GM23338 (cell line): ENCODE data around the gene NOL12. TPM values are rescaled to one million over a fixed set of nuclear protein-coding genes. Genes with fewer than 3 reads are reported as not detected.

Experiments used
- ATAC-seq: fragments of 200-7000 bp; cut with Tn5 transposase; 3 replicates; pipeline ENCODE4 v1.9.1; 2020
- DNase-seq: peaks from one replicate; pipeline ENCODE4 v3.0.0-alpha.2; 2015; ENCODE audit warnings: low spot score
- H2AFZ ChIP-seq: fragments of 200-600 bp; sonication (generic); 2 replicates; pipeline ENCODE4 v1.8.0; 2016; ENCODE audit warnings: antibody characterized with exemption, mild to moderate bottlenecking, moderate library complexity
- H3F3A ChIP-seq: fragments of 200-600 bp; sonication (generic); replicated peaks from 2 replicates; pipeline ENCODE4 v1.8.0; 2017; ENCODE audit warnings: antibody characterized with exemption, mixed run types, low read depth
- H3K27ac ChIP-seq: fragments of 200-600 bp; sonication (generic); 2 replicates; pipeline ENCODE4 v1.6.1; 2016; ENCODE audit warnings: low read depth
- H3K27me3 ChIP-seq: fragments of 200-600 bp; sonication (generic); 2 replicates; pipeline ENCODE4 v1.8.0; 2016; ENCODE audit warnings: mild to moderate bottlenecking, mixed run types, moderate library complexity; ENCODE audit not compliant: insufficient read depth
- H3K36me3 ChIP-seq: fragments of 200-600 bp; sonication (generic); 2 replicates; pipeline ENCODE4 v1.8.0; 2016; ENCODE audit warnings: mild to moderate bottlenecking; ENCODE audit not compliant: insufficient read depth
- H3K4me1 ChIP-seq: fragments of 200-600 bp; sonication (generic); 2 replicates; pipeline ENCODE4 v1.8.0; 2016; ENCODE audit warnings: mild to moderate bottlenecking, moderate library complexity; ENCODE audit not compliant: insufficient read depth
- H3K4me2 ChIP-seq: fragments of 200-600 bp; sonication (generic); 2 replicates; pipeline ENCODE4 v1.7.1; 2017; ENCODE audit warnings: mixed run types
- H3K4me3 ChIP-seq: fragments of 200-600 bp; sonication (generic); 2 replicates; pipeline ENCODE4 v1.6.1; 2016; ENCODE audit warnings: mixed run types
- H3K79me2 ChIP-seq: fragments of 200-600 bp; sonication (generic); replicated peaks from 2 replicates; pipeline ENCODE4 v1.8.0; 2017; ENCODE audit warnings: mild to moderate bottlenecking; ENCODE audit not compliant: insufficient read depth
- H3K9me2 ChIP-seq: fragments of 200-600 bp; sonication (generic); 2 replicates; pipeline ENCODE4 v1.8.0; 2017; ENCODE audit not compliant: insufficient read depth
- H4K20me1 ChIP-seq: fragments of 200-600 bp; sonication (generic); replicated peaks from 2 replicates; pipeline ENCODE4 v1.8.0; 2017; ENCODE audit warnings: mild to moderate bottlenecking; ENCODE audit not compliant: insufficient read depth
- H3K27ac Mint-ChIP-seq: 2 replicates; pipeline ENCODE4 v1.8.0; 2020; ENCODE audit warnings: inconsistent platforms, mild to moderate bottlenecking, moderate library complexity, mixed read lengths
- H3K27me3 Mint-ChIP-seq: 3 replicates; pipeline ENCODE4 v1.8.0; 2022; ENCODE audit warnings: low read depth, mild to moderate bottlenecking, moderate library complexity, mixed read lengths, inconsistent platforms; ENCODE audit not compliant: insufficient read depth, poor library complexity
- H3K36me3 Mint-ChIP-seq: 3 replicates; pipeline ENCODE4 v1.8.0; 2021; ENCODE audit warnings: low read depth, mild to moderate bottlenecking, inconsistent platforms, moderate library complexity, mixed read lengths
- H3K4me1 Mint-ChIP-seq: 3 replicates; pipeline ENCODE4 v1.8.0; 2020; ENCODE audit warnings: mild to moderate bottlenecking, inconsistent platforms, mixed read lengths
- H3K4me3 Mint-ChIP-seq: 3 replicates; pipeline ENCODE4 v1.8.0; 2021; ENCODE audit warnings: moderate library complexity, mild to moderate bottlenecking, inconsistent platforms, mixed read lengths
- H3K9me3 Mint-ChIP-seq: 3 replicates; pipeline ENCODE4 v1.8.0; 2020; ENCODE audit warnings: moderate library complexity, mild to moderate bottlenecking, inconsistent platforms, mixed read lengths
- EZH2 ChIP-seq: fragments of 200-600 bp; sonication (generic); IDR thresholded peaks from one replicate; pipeline ENCODE4 v1.8.0; 2017; ENCODE audit warnings: antibody characterized with exemption, mild to moderate bottlenecking, low read depth; ENCODE audit not compliant: unreplicated experiment
- EZH2phosphoT487 ChIP-seq: fragments of 200-600 bp; sonication (generic); IDR thresholded peaks from one replicate; pipeline ENCODE4 v1.8.1; 2018; ENCODE audit warnings: antibody characterized with exemption; ENCODE audit not compliant: unreplicated experiment
- JUNB ChIP-seq: IDR thresholded peaks from one replicate; pipeline ENCODE4 v1.6.1; 2016; ENCODE audit warnings: antibody characterized with exemption; ENCODE audit not compliant: unreplicated experiment
- STAT1 ChIP-seq: IDR thresholded peaks from one replicate; pipeline ENCODE4 v1.6.1; 2016; ENCODE audit warnings: antibody characterized with exemption; ENCODE audit not compliant: unreplicated experiment
- polyA plus RNA-seq: library from polyadenylated mRNA; unstranded; fragments of >200 nt; fragmentation: Nextera tagmentation; extraction: Ambion mirVana; gene quantifications from 2 replicates; pipeline ENCODE4 v1.2.1, GENCODE V29; 2016
- total RNA-seq: library from RNA; depleted of rRNA; stranded (reverse); fragments of >200 nt; shearing (Covaris generic); gene quantifications from 2 replicates; pipeline ENCODE4 v1.2.3, GENCODE V29; 2014
- TF ChIP-seq, protein P1 (sequence below): fragments of 250-450 bp; sonication (Bioruptor Pico); IDR thresholded peaks from 2 replicates; pipeline ENCODE4 v1.5.0; 2020; ENCODE audit warnings: mild to moderate bottlenecking, moderate library complexity
- TF ChIP-seq, protein P2 (sequence below): IDR thresholded peaks from 2 replicates; pipeline ENCODE4 v1.6.1; 2016; ENCODE audit warnings: antibody characterized with exemption

The NOL12 gene
- total and polyA plus RNA-seq, 2 experiments from 2014 or later: 22.2 to 48.5 TPM

DNA sequence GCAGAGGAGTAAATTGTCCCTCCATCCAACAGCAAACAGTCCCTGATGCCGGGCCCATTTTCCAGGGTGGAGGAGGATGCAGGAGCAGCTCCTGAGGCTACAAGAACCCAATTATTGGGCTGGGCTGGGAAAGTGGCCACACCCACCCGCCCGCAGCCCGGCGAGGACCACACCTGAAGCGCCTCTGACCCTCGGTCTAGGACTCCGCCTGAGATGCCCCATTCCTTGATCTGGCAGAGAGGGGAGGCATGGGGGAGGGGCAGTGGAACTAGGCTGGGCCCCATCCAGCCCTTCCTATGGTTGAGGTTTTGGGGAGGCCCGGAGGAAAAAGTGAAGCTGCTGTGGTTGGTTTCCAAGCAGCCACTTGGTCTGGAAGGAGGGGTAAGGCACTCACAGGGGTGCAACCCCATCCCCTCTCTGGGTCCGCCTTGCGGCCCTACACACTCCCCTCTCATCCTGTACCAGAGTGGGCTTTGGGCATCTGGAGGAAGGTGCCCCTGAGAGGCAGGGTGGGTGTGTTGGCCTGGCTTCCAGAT, 13.2 kb upstream of the NOL12 start:
- H3K4me2 ChIP-seq: no peak overlapping the region
- peaks cover 3% of the 10 kb centered on the region; the same call in 1 of the 3 replicates for H3K36me3 Mint-ChIP-seq
- H3K4me1 Mint-ChIP-seq: peaks cover 18% of the 10 kb centered on the region
- TF ChIP-seq EZH2: no peak
- TF ChIP-seq, protein P1, sequence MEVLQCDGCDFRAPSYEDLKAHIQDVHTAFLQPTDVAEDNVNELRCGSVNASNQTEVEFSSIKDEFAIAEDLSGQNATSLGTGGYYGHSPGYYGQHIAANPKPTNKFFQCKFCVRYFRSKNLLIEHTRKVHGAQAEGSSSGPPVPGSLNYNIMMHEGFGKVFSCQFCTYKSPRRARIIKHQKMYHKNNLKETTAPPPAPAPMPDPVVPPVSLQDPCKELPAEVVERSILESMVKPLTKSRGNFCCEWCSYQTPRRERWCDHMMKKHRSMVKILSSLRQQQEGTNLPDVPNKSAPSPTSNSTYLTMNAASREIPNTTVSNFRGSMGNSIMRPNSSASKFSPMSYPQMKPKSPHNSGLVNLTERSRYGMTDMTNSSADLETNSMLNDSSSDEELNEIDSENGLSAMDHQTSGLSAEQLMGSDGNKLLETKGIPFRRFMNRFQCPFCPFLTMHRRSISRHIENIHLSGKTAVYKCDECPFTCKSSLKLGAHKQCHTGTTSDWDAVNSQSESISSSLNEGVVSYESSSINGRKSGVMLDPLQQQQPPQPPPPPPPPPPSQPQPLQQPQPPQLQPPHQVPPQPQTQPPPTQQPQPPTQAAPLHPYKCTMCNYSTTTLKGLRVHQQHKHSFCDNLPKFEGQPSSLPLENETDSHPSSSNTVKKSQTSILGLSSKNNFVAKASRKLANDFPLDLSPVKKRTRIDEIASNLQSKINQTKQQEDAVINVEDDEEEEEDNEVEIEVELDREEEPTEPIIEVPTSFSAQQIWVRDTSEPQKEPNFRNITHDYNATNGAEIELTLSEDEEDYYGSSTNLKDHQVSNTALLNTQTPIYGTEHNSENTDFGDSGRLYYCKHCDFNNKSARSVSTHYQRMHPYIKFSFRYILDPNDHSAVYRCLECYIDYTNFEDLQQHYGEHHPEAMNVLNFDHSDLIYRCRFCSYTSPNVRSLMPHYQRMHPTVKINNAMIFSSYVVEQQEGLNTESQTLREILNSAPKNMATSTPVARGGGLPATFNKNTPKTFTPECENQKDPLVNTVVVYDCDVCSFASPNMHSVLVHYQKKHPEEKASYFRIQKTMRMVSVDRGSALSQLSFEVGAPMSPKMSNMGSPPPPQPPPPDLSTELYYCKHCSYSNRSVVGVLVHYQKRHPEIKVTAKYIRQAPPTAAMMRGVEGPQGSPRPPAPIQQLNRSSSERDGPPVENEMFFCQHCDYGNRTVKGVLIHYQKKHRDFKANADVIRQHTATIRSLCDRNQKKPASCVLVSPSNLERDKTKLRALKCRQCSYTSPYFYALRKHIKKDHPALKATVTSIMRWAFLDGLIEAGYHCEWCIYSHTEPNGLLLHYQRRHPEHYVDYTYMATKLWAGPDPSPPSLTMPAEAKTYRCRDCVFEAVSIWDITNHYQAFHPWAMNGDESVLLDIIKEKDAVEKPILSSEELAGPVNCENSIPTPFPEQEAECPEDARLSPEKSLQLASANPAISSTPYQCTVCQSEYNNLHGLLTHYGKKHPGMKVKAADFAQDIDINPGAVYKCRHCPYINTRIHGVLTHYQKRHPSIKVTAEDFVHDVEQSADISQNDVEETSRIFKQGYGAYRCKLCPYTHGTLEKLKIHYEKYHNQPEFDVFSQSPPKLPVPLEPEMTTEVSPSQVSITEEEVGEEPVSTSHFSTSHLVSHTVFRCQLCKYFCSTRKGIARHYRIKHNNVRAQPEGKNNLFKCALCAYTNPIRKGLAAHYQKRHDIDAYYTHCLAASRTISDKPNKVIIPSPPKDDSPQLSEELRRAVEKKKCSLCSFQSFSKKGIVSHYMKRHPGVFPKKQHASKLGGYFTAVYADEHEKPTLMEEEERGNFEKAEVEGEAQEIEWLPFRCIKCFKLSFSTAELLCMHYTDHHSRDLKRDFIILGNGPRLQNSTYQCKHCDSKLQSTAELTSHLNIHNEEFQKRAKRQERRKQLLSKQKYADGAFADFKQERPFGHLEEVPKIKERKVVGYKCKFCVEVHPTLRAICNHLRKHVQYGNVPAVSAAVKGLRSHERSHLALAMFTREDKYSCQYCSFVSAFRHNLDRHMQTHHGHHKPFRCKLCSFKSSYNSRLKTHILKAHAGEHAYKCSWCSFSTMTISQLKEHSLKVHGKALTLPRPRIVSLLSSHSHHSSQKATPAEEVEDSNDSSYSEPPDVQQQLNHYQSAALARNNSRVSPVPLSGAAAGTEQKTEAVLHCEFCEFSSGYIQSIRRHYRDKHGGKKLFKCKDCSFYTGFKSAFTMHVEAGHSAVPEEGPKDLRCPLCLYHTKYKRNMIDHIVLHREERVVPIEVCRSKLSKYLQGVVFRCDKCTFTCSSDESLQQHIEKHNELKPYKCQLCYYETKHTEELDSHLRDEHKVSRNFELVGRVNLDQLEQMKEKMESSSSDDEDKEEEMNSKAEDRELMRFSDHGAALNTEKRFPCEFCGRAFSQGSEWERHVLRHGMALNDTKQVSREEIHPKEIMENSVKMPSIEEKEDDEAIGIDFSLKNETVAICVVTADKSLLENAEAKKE (CRISPR knock-in tag): no peak
- no peak overlapping the region for H3K4me3 Mint-ChIP-seq
- H3K9me2 ChIP-seq: no peaks in the 10 kb centered on the region
- no peak overlapping the region for H3K27ac Mint-ChIP-seq
- H3K4me3 ChIP-seq: no peak overlapping the region
- no peak for DNase-seq
- peaks cover 22% of the 10 kb centered on the region; the same call in 1 of the 2 replicates for H3F3A ChIP-seq
- no peak overlapping the region for H2AFZ ChIP-seq
- no peak for ATAC-seq
- H3K36me3 ChIP-seq: no peaks in the 10 kb centered on the region
- H4K20me1 ChIP-seq: no peaks in the 10 kb centered on the region
- H3K27ac ChIP-seq: no peak overlapping the region
- H3K27me3 Mint-ChIP-seq: peaks cover 15% of the 10 kb centered on the region
- H3K79me2 ChIP-seq: no peaks in the 10 kb centered on the region
- peaks cover 11% of the 10 kb centered on the region; the same call in 1 of the 2 replicates for H3K4me1 ChIP-seq
- no peaks in the 10 kb centered on the region for H3K9me3 Mint-ChIP-seq
- H3K27me3 ChIP-seq: no peaks in the 10 kb centered on the region

DNA sequence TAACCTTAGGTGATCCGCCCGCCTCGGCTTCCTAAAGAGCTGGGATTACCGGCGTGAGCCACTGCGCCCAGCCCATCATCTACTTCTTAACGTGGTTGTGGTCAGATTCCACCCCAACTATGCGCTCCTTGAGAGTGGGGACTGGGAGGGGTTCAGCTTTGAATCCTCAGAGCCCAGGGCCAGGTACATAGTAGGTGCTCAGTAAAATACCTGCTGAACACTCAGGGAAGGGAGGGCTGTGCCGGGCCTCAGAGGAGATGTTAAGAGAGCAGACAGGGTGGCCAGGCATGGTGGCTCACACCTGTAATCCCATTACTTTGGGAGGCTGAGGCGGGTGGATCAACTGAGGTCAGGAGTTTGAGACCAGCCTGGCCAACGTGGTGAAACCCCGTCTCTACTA, 11.9 kb upstream of the NOL12 start:
- H3K79me2 ChIP-seq: no peaks in the 10 kb centered on the region
- ATAC-seq (no peak), DNase-seq (no peak)
- peaks cover 11% of the 10 kb centered on the region; the same call in 1 of the 2 replicates for H3K4me1 ChIP-seq
- no peak overlapping the region for H3K4me2 ChIP-seq
- Mint-ChIP-seq H3K36me3 (0 out of 3 replicates have a peak, but pooled peaks cover 3% of the 10 kb centered on the region), H3K9me3 (no peaks in the 10 kb centered on the region), H3K4me1 (peaks cover 17% of the 10 kb centered on the region), H3K27ac (no peak overlapping the region), H3K27me3 (peaks cover 12% of the 10 kb centered on the region), H3K4me3 (no peak overlapping the region)
- TF ChIP-seq EZH2phosphoT487 (no peak), STAT1 (no peak), JUNB (no peak)
- TF ChIP-seq, protein P2, sequence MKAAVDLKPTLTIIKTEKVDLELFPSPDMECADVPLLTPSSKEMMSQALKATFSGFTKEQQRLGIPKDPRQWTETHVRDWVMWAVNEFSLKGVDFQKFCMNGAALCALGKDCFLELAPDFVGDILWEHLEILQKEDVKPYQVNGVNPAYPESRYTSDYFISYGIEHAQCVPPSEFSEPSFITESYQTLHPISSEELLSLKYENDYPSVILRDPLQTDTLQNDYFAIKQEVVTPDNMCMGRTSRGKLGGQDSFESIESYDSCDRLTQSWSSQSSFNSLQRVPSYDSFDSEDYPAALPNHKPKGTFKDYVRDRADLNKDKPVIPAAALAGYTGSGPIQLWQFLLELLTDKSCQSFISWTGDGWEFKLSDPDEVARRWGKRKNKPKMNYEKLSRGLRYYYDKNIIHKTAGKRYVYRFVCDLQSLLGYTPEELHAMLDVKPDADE: no peak
- no peak overlapping the region for H3K27ac ChIP-seq
- H3K27me3 ChIP-seq: no peaks in the 10 kb centered on the region
- H4K20me1 ChIP-seq: no peaks in the 10 kb centered on the region
- no peak overlapping the region for H3K4me3 ChIP-seq
- no peaks in the 10 kb centered on the region for H3K36me3 ChIP-seq
- no peaks in the 10 kb centered on the region for H3K9me2 ChIP-seq
- H3F3A ChIP-seq: peaks cover 22% of the 10 kb centered on the region; the same call in 1 of the 2 replicates
- no peak overlapping the region for H2AFZ ChIP-seq
